ENCODE measurements around the gene LCAT.
"Not testable (repeated sequence)": the region's sequence is repeated elsewhere in the genome, so short reads cannot be mapped to it uniquely, and the experiment has no call there.

Gene LCAT

DNA sequence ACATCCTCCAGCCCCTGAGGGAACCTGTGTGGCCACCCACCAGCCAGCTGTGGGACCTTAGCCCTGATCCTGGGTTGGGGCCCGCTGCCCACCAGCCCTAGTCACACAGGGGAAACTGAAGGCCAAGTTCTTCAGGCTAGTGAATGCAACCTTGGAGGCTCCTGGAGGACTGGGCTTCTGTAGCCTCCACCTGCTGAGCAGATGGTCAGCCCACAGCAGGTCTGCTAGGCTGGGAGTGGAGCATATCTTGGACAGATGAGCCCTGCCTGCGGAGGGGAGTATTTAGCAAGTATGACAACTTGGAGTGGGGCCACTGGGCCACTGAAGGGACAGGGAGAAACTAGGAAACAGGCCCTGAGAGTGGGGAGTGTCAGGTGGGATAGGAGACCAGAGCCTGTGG, 32.3 kb upstream of the LCAT start:
- H3K9me3 Mint-ChIP-seq, result no peaks in the 10 kb centered on the region

DNA sequence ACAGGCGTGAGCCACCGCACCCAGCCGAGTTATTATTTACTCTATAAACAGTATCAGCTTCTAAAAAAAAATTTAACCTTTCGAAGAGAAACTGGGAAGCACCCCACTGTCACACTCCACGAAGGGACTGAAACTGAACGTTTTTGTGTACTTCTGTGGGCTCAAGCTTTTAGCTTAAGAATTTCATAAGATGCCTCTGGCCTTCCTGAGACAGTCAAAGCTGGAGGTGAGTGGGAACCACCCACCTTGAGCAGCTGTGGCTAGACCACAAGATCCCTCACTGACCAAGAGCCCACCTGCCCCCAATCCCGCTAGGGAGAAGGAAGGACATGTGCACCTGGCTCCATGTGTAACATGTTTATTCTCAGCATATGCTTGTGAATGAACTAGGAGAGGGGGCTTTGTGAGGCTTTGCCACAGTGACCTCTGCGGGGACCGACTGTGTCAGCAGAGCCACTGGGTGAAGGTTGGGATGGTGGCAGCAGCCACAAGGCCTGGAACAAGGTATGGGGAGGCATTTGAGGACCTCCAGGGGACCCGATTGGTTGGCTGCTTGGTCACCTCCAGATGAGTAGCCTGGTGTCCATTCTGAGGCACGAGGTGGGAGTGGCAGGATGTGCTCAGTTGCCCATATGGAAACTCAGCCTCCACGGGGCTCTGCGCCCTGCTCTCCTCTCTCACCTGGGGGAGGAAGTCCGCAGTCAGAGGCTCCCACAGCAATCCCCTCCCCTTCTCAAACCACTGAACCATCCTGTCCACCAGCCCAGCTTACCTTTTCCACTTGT, 31.6 kb upstream of the LCAT start:
- Mint-ChIP-seq H3K9me3 (no peaks in the 10 kb centered on the region), H3K4me1 (peaks cover 23% of the 10 kb centered on the region), H3K27ac (peak overlapping the region; percentile 83), H3K27me3 (no peaks in the 10 kb centered on the region), H3K4me3 (no peak overlapping the region), H3K36me3 (no peaks in the 10 kb centered on the region)
- peak; percentile 75 for ATAC-seq

More for the DNA sequence above, 32.3 kb upstream of the LCAT start:
- no peak for ATAC-seq
- peak overlapping the region; percentile 83 for H3K27ac Mint-ChIP-seq
- H3K36me3 Mint-ChIP-seq, result no peaks in the 10 kb centered on the region
- H3K4me1 Mint-ChIP-seq, result peaks cover 23% of the 10 kb centered on the region
- H3K4me3 Mint-ChIP-seq, result no peak overlapping the region
- no peaks in the 10 kb centered on the region for H3K27me3 Mint-ChIP-seq

DNA sequence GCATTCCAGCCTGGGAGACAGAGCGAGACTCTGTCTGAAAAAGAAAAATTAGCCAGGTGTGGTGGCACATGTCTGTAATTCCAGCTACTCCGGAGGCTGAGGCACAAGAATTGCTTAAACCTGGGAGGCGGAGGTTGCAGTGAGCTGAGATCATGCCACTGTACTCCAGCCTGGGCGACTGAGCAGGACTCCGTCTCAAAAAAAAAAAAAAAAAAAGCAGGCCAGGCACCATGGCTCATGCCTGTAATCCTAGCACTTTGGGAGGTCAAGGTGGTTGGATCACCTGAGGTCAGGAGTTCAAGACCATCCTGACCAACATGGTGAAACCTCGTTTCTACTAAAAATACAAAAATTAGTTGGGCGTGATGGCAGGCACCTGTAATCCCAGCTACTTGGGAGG, 28.4 kb upstream of the LCAT start:
- not testable (repeated sequence) for H3K27ac Mint-ChIP-seq, H3K27me3 Mint-ChIP-seq, H3K4me3 Mint-ChIP-seq

DNA sequence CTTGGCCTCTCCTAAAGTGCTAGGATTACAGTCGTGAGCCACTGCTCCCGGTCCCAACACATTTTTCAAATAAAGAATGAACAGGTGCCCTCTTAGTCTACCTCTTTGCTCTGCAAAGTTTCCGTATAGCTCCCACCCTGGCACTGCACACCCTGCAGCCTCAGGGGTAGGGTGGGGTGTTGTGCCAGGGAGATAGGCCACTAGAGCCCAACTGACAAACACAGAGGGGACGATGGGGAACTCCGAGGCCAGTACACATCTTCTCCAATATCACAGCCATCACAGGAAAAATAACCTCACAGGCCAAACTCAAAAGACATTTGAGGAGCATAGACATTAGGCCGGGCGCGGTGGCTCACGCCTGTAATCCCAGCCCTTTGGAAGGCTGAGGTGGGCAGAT, 27.2 kb upstream of the LCAT start:
- peaks cover 42% of the 10 kb centered on the region for H3K4me1 Mint-ChIP-seq
- ATAC-seq, result no peak
- H3K27ac Mint-ChIP-seq, result no peak overlapping the region
- H3K27me3 Mint-ChIP-seq, result no peaks in the 10 kb centered on the region
- H3K9me3 Mint-ChIP-seq, result no peaks in the 10 kb centered on the region
- no peak overlapping the region for H3K4me3 Mint-ChIP-seq
- H3K36me3 Mint-ChIP-seq, result no peaks in the 10 kb centered on the region

More for the DNA sequence above, 28.4 kb upstream of the LCAT start:
- ATAC-seq, H3K36me3 Mint-ChIP-seq, H3K9me3 Mint-ChIP-seq: not testable (repeated sequence)
- H3K4me1 Mint-ChIP-seq, result peaks cover 36% of the 10 kb centered on the region

DNA sequence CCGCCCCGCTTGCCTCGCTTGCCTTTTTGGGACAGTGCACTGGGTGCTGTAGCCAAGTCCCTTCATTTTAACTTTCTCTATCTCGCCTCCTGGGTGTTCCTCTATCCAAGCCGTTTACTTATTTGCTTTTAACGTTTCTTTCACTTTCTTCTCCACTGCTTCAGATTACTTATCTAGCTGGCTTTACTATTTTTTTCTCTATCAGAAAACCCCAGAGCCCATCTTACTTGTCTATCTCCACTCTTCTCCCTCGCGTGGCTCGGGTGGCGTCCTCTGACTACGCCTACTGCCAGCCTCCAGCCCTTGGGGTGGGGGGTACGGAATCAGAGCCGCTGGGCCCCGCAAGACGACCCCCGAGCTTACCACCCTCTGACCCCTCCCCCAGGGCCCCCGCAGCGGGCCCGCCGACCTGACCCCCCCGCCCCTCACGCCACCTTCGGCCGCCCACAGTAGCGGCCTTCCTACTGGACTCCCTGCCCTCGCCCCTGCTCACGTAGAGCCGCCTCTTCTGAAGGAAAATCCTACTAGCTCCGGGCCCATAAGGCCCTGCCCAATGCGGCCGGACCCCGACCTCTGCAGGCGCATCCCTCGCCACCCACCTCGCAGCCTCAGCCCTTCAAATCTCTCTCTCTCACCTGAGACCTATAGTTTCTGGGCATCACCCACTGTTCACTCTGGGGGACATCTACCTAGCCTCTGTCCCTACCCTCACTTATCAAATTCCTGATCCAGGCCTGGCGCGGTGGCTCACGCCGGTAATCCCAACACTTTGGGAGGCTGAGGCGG, 25.5 kb upstream of the LCAT start:
- Mint-ChIP-seq H3K27me3 (no peaks in the 10 kb centered on the region), H3K36me3 (no peaks in the 10 kb centered on the region), H3K27ac (peak overlapping the region; percentile 84), H3K9me3 (no peaks in the 10 kb centered on the region), H3K4me1 (peaks cover 46% of the 10 kb centered on the region), H3K4me3 (peak overlapping the region; percentile 98)
- no peak for ATAC-seq

DNA sequence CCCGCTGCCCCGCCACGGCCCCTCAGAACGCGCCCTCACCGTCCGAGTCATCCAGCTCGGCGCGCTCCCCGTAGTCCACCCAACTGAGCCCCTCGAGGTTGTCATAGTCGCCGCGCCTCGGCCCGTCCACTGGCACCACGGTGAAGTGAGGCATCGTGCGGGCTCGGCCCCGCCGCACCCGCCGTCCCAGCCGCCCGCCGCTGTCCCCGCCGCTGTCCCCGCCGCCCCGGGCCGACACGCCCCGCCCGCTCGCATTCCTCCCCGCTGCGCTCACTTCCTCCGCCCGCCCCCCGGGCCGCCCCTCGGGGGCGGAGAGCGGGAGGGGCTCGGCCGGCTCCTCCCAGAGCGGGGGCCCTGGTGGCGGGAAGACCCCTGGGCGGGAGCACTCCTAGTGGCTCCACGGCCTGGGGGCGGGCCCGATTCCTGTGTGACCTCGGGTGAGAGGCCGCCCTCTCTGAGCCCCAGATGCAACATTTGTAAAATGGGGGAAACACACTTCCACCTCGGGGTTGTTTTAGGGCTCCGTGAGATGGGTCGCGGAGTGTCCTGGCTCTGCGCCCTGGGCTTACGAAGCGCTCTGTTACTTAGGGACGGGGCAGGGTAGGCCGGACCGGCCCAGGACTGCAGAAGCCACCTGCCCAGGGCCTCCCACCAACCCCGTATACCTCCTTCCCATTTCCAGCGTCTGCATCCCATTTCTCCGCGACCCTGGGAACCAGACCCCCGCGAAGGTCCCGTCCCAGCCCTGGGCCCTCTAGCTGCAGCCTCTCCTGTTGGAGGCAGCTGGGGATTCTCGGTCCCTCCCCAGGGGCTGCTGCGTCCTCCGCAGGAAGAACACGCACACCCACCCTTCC, 24.7 kb upstream of the LCAT start, which contains the start of gene SLC12A4:
SLC12A4 (minus strand) TSS at position 238 of the 854 bp plus-strand sequence; CDS start at position 154, 84 bp downstream.
- H3K9me3 Mint-ChIP-seq, result no peaks in the 10 kb centered on the region
- H3K36me3 Mint-ChIP-seq, result no peaks in the 10 kb centered on the region
- H3K4me1 Mint-ChIP-seq, result peaks cover 46% of the 10 kb centered on the region

DNA sequence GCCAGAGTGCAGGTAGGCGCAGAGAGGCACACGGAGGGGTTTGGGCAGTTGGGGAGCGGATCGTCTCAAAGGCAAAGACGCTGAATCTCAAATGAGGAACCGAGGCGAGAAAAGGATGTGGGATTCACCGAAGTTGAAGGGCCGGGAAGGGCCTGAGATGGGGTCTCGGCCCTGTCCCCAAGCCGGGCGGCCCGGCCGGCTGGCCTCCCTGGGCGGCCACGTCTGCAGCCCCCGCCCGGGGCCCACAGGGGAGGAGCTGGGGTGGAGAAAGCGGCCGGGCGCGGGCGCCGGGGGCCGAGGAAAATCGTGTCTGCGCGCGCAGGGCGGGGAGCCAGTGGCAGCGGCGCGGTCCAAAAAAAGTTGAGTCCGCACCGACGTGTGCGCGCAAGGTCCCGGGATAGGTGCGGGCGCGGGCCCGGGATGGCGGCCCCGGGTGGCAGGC, 24.1 kb upstream of the LCAT start:
- Mint-ChIP-seq H3K27ac (peak overlapping the region; percentile 84), H3K27me3 (no peaks in the 10 kb centered on the region), H3K4me3 (peak overlapping the region; percentile 98), H3K9me3 (no peaks in the 10 kb centered on the region), H3K36me3 (peaks cover 2% of the 10 kb centered on the region), H3K4me1 (peaks cover 48% of the 10 kb centered on the region)
- peak; percentile 60 for ATAC-seq

More for the DNA sequence above, 24.7 kb upstream of the LCAT start, which contains the start of gene SLC12A4:
- peak; percentile 92 for ATAC-seq
- Mint-ChIP-seq H3K27ac (peak within 1 kb of the TSS; percentile 84), H3K27me3 (no peaks in the 10 kb centered on the region), H3K4me3 (peak within 1 kb of the TSS; percentile 98)

DNA sequence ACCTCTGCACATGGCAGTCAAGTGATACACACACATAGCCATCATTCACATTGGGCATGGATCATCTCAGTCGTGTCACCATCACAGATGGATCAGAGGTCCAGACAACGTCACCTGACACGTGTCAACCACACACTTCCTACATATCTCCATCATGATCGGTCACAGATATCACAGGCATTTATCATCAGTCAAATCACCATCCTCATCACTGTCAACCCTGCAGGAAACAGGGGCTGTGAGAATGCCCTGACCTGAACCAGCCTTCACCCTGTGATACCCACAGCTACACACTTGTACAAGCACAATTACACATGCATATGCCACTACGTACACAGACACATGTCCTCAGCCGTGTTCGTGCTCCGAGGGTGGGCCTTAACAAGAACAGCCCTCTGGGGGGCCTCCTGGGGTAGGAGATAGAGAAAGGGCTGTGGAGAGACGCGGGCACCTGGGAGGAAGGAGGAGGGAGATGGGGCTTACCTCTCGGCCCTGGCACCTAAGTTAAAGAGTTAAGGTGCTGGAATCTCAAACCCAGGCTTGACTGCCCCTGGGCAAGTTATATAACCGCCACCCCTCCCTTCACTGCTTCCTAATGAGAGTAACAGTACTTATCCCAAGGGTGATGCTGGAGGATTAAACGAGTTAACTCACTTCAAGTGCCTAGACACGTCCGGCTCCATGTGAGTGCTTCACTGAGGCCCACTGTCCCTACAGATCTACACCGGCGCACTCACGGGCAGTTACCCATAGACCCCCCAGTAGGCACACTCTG, 23.4 kb upstream of the LCAT start:
- Mint-ChIP-seq H3K9me3 (no peaks in the 10 kb centered on the region), H3K36me3 (peaks cover 8% of the 10 kb centered on the region), H3K27me3 (no peaks in the 10 kb centered on the region), H3K4me3 (peak overlapping the region; percentile 98), H3K27ac (peak overlapping the region; percentile 84), H3K4me1 (peaks cover 53% of the 10 kb centered on the region)
- ATAC-seq, result no peak

DNA sequence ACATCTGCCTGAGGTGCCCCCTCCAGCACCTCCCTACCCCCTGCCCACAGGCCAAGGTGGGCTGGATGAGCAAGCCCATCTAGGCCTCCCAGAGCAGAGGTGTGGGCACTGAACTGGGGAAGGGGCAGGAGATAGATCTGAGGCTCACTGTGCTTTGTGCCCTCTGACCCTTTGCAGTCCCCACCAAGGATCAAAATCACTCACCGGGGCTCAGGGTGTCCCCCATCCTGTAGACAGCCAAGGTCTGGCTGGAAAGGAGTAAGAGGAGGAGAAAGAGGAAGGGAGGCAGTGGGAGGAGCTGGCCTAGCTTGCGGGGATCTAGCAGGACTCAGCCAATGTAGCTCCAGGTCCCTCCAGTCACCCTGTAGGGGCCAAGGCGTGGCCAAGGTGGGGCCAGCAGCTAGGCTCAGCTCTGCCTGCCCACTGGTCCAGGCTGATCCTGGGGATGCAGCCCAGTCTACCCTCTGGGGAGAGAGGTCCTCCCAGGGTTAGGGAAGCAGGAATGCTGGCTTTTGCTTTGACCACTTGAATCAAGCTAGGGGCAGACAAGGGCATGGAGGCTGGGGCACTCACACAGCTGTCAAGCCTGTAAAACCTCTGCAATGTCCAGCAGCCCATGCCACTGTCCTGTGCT, 22.7 kb upstream of the LCAT start:
- Mint-ChIP-seq H3K36me3 (peaks cover 15% of the 10 kb centered on the region), H3K4me1 (peaks cover 53% of the 10 kb centered on the region), H3K4me3 (peak overlapping the region; percentile 98), H3K9me3 (no peaks in the 10 kb centered on the region), H3K27ac (peak overlapping the region; percentile 84), H3K27me3 (no peaks in the 10 kb centered on the region)
- ATAC-seq, result no peak

DNA sequence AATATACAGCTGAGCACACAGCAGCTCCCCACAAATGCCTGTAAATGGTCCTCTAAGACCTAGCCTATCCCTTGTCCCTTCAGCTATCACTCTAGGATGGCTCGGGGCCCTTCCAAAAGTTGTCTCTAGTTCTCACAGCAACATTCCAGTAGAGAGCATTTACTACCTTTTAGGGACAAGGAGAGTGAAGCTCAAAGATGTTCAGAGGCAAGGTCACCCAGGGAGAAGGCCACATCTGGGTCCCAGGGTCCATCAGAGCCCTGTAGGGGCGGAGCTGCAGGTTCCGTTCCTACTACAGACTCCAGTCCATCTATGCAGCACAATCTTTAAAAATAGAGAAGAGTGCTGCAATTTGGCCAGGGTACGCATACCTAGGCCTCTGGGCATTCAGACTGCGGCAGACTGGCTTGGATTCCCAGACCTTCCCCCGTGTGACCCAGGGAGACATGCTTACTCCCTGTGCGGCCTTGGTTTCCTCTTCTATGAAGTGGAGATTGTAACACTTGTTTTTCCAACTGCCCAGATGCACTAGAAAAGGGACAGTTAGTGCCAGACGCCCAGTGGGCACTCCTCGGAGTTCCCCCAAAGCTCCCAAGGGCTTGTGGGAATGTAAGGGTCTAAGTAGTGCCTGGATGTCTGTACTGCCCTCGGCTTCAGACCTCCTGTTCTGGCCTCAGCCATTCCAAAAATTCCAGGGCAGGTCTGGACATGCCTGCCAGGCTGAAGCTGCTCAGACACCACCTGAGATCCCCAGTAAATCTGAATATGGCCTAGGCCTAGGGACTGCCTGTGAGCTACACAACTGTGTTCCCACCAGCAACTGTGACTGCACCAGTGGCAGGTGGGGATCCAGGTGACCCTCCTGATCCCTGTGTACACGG, 22.0 kb upstream of the LCAT start:
- H3K27ac Mint-ChIP-seq, result no peak overlapping the region
- ATAC-seq, result no peak
- H3K9me3 Mint-ChIP-seq, result no peaks in the 10 kb centered on the region
- H3K36me3 Mint-ChIP-seq, result peaks cover 23% of the 10 kb centered on the region
- H3K27me3 Mint-ChIP-seq, result no peaks in the 10 kb centered on the region
- H3K4me1 Mint-ChIP-seq, result peaks cover 53% of the 10 kb centered on the region
- no peak overlapping the region for H3K4me3 Mint-ChIP-seq

DNA sequence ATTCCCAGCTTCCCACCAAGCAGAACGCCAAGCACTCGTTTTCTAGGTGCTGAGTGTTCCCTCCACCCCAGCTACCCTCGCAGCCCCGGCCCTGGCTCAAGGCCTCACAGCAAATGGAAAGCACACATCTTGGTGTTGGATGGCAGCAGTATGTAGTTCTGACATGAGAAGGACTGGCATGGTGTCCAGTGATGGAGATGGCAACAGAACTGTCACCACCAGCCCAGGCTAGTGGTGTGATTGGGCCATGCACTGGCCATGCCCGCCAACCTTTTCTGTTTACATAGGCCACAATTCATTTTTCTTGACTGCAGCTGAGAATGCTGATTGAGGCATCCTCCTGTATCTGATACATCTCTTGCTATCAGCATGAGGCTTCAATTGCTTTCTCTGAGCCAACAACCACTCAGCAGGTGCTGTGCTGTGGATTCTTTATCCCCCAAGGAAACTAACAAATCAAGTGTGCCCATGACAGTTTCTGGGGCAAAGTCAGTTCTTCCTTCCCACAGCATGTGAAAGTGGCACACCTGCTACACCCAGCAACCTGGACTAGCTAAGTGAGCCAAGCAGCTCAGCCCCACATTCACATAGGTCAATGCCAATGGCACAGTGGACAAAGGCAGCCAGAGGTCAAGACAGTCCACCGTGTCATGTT, 20.7 kb upstream of the LCAT start:
- Mint-ChIP-seq H3K36me3 (peaks cover 36% of the 10 kb centered on the region), H3K4me1 (peaks cover 48% of the 10 kb centered on the region), H3K27me3 (no peaks in the 10 kb centered on the region), H3K4me3 (no peak overlapping the region), H3K27ac (no peak overlapping the region), H3K9me3 (no peaks in the 10 kb centered on the region)
- ATAC-seq, result no peak

DNA sequence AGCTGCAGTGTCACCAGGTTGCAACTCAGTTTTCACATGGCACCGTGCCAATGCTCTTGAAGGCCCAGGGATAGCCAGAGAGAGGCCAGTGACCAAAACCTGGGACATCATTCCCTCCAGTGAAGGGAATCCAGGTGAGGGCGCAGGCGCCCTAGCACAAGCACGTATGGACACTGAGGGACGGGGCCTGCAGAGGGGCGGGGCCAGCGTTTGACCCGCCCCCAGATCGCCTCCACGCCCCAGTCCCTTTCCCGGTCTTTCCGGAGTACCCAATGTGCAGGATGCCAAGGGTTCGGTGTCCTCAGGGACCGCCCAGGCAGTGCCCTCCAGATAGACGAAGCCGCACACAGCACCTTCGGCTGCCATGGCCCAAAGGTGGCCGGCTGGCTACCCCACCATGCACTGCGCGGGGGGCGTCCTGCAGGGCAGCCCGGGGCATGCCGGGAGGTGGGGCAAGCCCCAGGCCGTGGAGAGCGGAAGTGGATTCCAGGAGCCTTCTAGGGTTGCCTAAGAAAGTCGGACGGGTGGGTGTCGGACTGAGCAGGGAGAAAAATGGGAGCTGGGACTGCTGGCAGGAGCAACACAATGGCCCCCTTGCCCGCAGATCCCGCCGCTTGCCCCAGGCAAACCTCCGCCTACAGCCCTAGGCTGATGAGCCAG, 19.9 kb upstream of the LCAT start:
- Mint-ChIP-seq H3K9me3 (no peaks in the 10 kb centered on the region), H3K27ac (no peak overlapping the region), H3K36me3 (peaks cover 37% of the 10 kb centered on the region), H3K27me3 (no peaks in the 10 kb centered on the region), H3K4me1 (peaks cover 41% of the 10 kb centered on the region), H3K4me3 (no peak overlapping the region)
- ATAC-seq, result no peak

All from stimulated activated memory B cell treated with anti-CD40 and anti-IgM and Interleukin-4, amounts not matched to agents 10 μg/mL and 1 μg/mL and 100 μg/mL, for 72 hours (primary cell).